Breast epithelium (tissue), 4 donors: ENCODE measurements around the gene GNAT2. TPM values are rescaled to one million over a fixed set of nuclear protein-coding genes. Genes with fewer than 3 reads are reported as not detected.

ENCODE experiments used
- DNase-seq, 2 donors: peaks; one replicate each; pipeline ENCODE4 v3.0.0-alpha.2; 2019; ENCODE audit warnings: low spot score in 2 of 2
- H3K27ac ChIP-seq, 2 donors: fragments of 200-600 bp; sonication (generic) in 1 of 2; one replicate each; pipeline ENCODE4 v1.5.1; 2016 to 2019; ENCODE audit warnings: mild to moderate bottlenecking in 1 of 2
- H3K27me3 ChIP-seq, 2 donors: fragments of 200-600 bp; sonication (generic) in 1 of 2; one replicate each; pipeline versions ENCODE4 v1.5.1 to v1.6.0; 2017 to 2019; ENCODE audit warnings: control low read depth in 1 of 2, mild to moderate bottlenecking in 1 of 2
- H3K36me3 ChIP-seq: fragments of 200-600 bp; one replicate; pipeline ENCODE4 v1.5.1; 2019
- H3K4me1 ChIP-seq, 2 donors: fragments of 200-600 bp; sonication (generic); one replicate each; pipeline ENCODE4 v1.5.1; 2016 to 2019; ENCODE audit warnings: control low read depth in 1 of 2
- H3K4me3 ChIP-seq, 3 donors: fragments of 200-600 bp; sonication (generic); 1 replicate in 2 of 3; 2 replicates in 1 of 3; pipeline ENCODE4 v1.5.1; 2016 to 2019; ENCODE audit warnings: mild to moderate bottlenecking in 3 of 3, moderate library complexity in 2 of 3
- H3K9me3 ChIP-seq, 2 donors: fragments of 200-600 bp; sonication (generic) in 1 of 2; one replicate each; pipeline ENCODE4 v1.5.1; 2016 to 2019; ENCODE audit warnings: control low read depth in 1 of 2
- POLR2A ChIP-seq: fragments of 450-650 bp; IDR thresholded peaks from one replicate; pipeline ENCODE4 v1.6.1; 2016; ENCODE audit warnings: antibody characterized with exemption, mild to moderate bottlenecking, moderate library complexity
- POLR2AphosphoS5 ChIP-seq, 3 donors: sonication (generic); formaldehyde crosslinking; IDR thresholded peaks; one replicate each; pipeline ENCODE4 v1.6.1; 2017; ENCODE audit warnings: antibody characterized with exemption in 3 of 3
- intact Hi-C: fragments of 100-400 bp; cut with DNase I; formaldehyde crosslinking; loops from one replicate; pipeline ENCODE4 v1.15.1; 2023; ENCODE audit warnings: low total_unique reads
- total RNA-seq, 3 donors: library from RNA; depleted of rRNA; stranded (reverse); fragments of >200 nt; gene quantifications; one replicate each; pipeline ENCODE4 v1.1.0, GENCODE V29; 2016
- TF ChIP-seq, protein P1 (sequence below), 3 donors: fragments of 450-650 bp; IDR thresholded peaks; one replicate each; pipeline ENCODE4 v1.5.1; 2016 to 2017; ENCODE audit warnings: antibody characterized with exemption in 3 of 3, mild to moderate bottlenecking in 3 of 3, moderate library complexity in 3 of 3

GNAT2 gene
- total RNA-seq, 3 donors from 2014 or later, result not detected

- H3K27me3 ChIP-seq, result no peaks in the 10 kb centered on the region
- intact Hi-C loops, result no loop called here
- DNase-seq, result no peak
- H3K27ac ChIP-seq, result no peak overlapping the region
- no peak overlapping the region for H3K4me3 ChIP-seq
- TF ChIP-seq POLR2A (no peak), POLR2AphosphoS5 (IDR thresholded peaks at IDR 0.05) (no peak)
- TF ChIP-seq, protein P1, sequence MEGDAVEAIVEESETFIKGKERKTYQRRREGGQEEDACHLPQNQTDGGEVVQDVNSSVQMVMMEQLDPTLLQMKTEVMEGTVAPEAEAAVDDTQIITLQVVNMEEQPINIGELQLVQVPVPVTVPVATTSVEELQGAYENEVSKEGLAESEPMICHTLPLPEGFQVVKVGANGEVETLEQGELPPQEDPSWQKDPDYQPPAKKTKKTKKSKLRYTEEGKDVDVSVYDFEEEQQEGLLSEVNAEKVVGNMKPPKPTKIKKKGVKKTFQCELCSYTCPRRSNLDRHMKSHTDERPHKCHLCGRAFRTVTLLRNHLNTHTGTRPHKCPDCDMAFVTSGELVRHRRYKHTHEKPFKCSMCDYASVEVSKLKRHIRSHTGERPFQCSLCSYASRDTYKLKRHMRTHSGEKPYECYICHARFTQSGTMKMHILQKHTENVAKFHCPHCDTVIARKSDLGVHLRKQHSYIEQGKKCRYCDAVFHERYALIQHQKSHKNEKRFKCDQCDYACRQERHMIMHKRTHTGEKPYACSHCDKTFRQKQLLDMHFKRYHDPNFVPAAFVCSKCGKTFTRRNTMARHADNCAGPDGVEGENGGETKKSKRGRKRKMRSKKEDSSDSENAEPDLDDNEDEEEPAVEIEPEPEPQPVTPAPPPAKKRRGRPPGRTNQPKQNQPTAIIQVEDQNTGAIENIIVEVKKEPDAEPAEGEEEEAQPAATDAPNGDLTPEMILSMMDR (IDR thresholded peaks at IDR 0.05), result no peak
- no peaks in the 10 kb centered on the region for H3K4me1 ChIP-seq
- H3K9me3 ChIP-seq, result no peaks in the 10 kb centered on the region
- no peaks in the 10 kb centered on the region for H3K36me3 ChIP-seq
Measured at GRCh38 chr1:109657970-109658369, 38.6 kb upstream of the GNAT2 start.

DNA sequence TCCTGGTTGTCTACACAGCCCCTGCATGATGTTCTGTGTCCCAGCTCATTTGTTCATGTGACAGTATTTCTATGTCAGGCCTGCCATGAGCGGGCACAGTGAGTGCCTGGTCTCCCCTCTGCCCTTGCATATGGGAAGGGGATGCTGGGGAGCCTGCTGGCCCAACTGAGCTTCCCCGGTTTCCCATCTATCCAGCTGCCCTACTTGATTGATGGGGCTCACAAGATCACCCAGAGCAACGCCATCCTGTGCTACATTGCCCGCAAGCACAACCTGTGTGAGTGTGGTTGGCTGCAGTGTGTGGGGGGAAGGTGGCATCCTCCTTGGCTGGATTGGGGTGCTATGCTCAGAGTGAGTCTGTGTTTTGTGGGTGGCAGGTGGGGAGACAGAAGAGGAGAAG is 38.0 kb upstream of the GNAT2 start:
- no peaks in the 10 kb centered on the region for H3K4me1 ChIP-seq
- no peaks in the 10 kb centered on the region for H3K36me3 ChIP-seq
- no peaks in the 10 kb centered on the region for H3K27me3 ChIP-seq
- no peak overlapping the region for H3K4me3 ChIP-seq
- H3K27ac ChIP-seq, result peak overlapping the region in 1 of 2 donors; percentile 91
- TF ChIP-seq POLR2AphosphoS5 (IDR thresholded peaks at IDR 0.05) (no peak), POLR2A (no peak)
- TF ChIP-seq, protein P1 (IDR thresholded peaks at IDR 0.05), result no peak
- H3K9me3 ChIP-seq, result no peaks in the 10 kb centered on the region
- intact Hi-C loops, result no loop called here
- no peak for DNase-seq

GRCh38 chr1:109655615-109656519 is 36.5 kb upstream of the GNAT2 start, which contains the start of gene GSTM4:
TSS of gene GSTM4 (plus strand) at chr1:109656099. CDS start at chr1:109656390, 291 bp downstream.
- H3K27me3 ChIP-seq, result no peaks in the 10 kb centered on the region
- peak within 1 kb of the TSS; percentile 85 to 91 for H3K27ac ChIP-seq
- no peaks in the 10 kb centered on the region for H3K9me3 ChIP-seq
- no peaks in the 10 kb centered on the region for H3K4me1 ChIP-seq
- peak within 1 kb of the TSS; percentile 62 to 81 (median 69) for H3K4me3 ChIP-seq
- TF ChIP-seq POLR2A (no peak), POLR2AphosphoS5 (IDR thresholded peaks at IDR 0.05) (peak; percentile 27 to 53 (median 27))
- TF ChIP-seq, protein P1 (IDR thresholded peaks at IDR 0.05), result no peak
- intact Hi-C loops, result no loop called here
- no peaks in the 10 kb centered on the region for H3K36me3 ChIP-seq
- peak; percentile 63 to 79 for DNase-seq

GRCh38 chr1:109654519-109654918 is 35.1 kb upstream of the GNAT2 start:
- Histone ChIP-seq H3K36me3 (no peaks in the 10 kb centered on the region), H3K4me1 (no peaks in the 10 kb centered on the region), H3K27ac (no peak overlapping the region), H3K27me3 (no peaks in the 10 kb centered on the region), H3K9me3 (no peaks in the 10 kb centered on the region), H3K4me3 (no peak overlapping the region)
- TF ChIP-seq, protein P1 (IDR thresholded peaks at IDR 0.05), result no peak
- TF ChIP-seq POLR2A (no peak), POLR2AphosphoS5 (IDR thresholded peaks at IDR 0.05) (no peak)
- intact Hi-C loops, result no loop called here
- no peak for DNase-seq

GRCh38 chr1:109653306-109653705 is 33.9 kb upstream of the GNAT2 start:
- no peaks in the 10 kb centered on the region for H3K4me1 ChIP-seq
- intact Hi-C loops, result no loop called here
- no peak overlapping the region for H3K27ac ChIP-seq
- TF ChIP-seq POLR2AphosphoS5 (IDR thresholded peaks at IDR 0.05), result no peak
- TF ChIP-seq POLR2A, result no peak
- TF ChIP-seq, protein P1 (IDR thresholded peaks at IDR 0.05), result no peak
- no peaks in the 10 kb centered on the region for H3K27me3 ChIP-seq
- H3K4me3 ChIP-seq, result no peak overlapping the region
- no peaks in the 10 kb centered on the region for H3K36me3 ChIP-seq
- H3K9me3 ChIP-seq, result no peaks in the 10 kb centered on the region
- no peak for DNase-seq
